ENCODE results near the gene KLRD1.

- TF ChIP-seq EP300 (IDR thresholded peaks at IDR 0.05; ENCODE audit: borderline replicate concordance) (no peak), RAD21 (IDR thresholded peaks at IDR 0.05; ENCODE audit: low read depth) (no peak), TEAD4 (IDR thresholded peaks at IDR 0.05) (no peak), CEBPB (IDR thresholded peaks at IDR 0.05) (no peak), FOXM1 (IDR thresholded peaks at IDR 0.05; ENCODE audit: borderline replicate concordance, low read depth) (no peak), USF1 (IDR thresholded peaks at IDR 0.05) (no peak), YY1 (IDR thresholded peaks at IDR 0.05; ENCODE audit: low read depth) (no peak), TCF12 (IDR thresholded peaks at IDR 0.05; ENCODE audit: low read depth) (no peak), REST (IDR thresholded peaks at IDR 0.05; ENCODE audit: low read depth) (no peak)
- TF ChIP-seq, protein P1, sequence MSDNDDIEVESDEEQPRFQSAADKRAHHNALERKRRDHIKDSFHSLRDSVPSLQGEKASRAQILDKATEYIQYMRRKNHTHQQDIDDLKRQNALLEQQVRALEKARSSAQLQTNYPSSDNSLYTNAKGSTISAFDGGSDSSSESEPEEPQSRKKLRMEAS (IDR thresholded peaks at IDR 0.05), result no peak
Observed at GRCh38 chr12:10289005-10289754, 18.5 kb upstream of the KLRD1 start.

Data from Ishikawa (cell line).